HG02870 (cell line): ENCODE results near the gene UTP11.

ENCODE experiments used
- ATAC-seq: cut with Tn5 transposase; IDR thresholded peaks from one replicate; pipeline ENCODE4 v1.9.1; 2021; ENCODE audit warnings: mild to moderate bottlenecking, moderate library complexity; ENCODE audit not compliant: unreplicated experiment

UTP11 gene

GRCh38 chr1:38068220-38068979, 55.9 kb downstream of the UTP11 start:
- no peak for ATAC-seq

- no peak for ATAC-seq
These were observed 56.4 kb downstream of the UTP11 start for GRCh38 chr1:38068980-38069340.

GRCh38 chr1:38071312-38072256, 59.0 kb downstream of the UTP11 start:
- no peak for ATAC-seq

GRCh38 chr1:38072858-38073257, 60.3 kb downstream of the UTP11 start:
- no peak for ATAC-seq

GRCh38 chr1:38073534-38074301, 61.2 kb downstream of the UTP11 start:
- no peak for ATAC-seq

GRCh38 chr1:38074302-38074677, 61.8 kb downstream of the UTP11 start:
- ATAC-seq, result no peak
